Measurements from ENCODE around the gene CSMD2. TPM values are rescaled to one million over a fixed set of nuclear protein-coding genes. Genes with fewer than 3 reads are reported as not detected.

The CSMD2 gene
- total RNA-seq, 4 donors from 2014 or later = 0.09 to 0.20 TPM; not detected in 2

DNA sequence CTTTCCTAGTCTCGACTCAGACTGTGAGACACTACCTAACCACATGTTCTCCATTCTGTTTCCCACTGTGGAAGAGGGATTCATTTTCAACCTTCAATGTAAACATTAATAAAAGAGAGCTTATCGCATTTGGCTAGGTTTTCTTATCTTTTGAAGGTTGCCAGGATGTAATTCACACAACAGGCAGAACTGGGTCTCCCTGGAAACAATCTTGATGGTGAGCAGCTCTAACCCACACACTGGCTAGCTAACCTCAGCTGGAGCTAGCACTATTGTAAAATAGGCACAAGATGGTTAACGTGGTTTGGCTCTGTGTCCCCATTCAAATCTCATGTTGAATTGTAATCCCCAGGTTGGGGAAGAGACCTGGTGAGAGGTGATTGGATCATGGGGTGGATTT lies 617.5 kb downstream of the CSMD2 start:
- intact Hi-C loops (cut with DNase I; ENCODE audit: low total_unique reads) (no loop called here), in situ Hi-C loops (cut with MboI; ENCODE audit: low sequenced_read_pairs in 4 of 4) (no loop called here)
- Histone ChIP-seq H3K27ac (no peak overlapping the region), H3K9me3 (peaks cover 0 to 3% (median 0%) of the 10 kb centered on the region in 3 donors), H3K4me3 (no peak overlapping the region), H3K27me3 (no peaks in the 10 kb centered on the region), H3K36me3 (no peaks in the 10 kb centered on the region), H3K4me1 (no peaks in the 10 kb centered on the region)
- DNase-seq (no peak), ATAC-seq (no peak)
- no peak for TF ChIP-seq POLR2A (IDR thresholded peaks at IDR 0.05)
- TF ChIP-seq, protein P1, sequence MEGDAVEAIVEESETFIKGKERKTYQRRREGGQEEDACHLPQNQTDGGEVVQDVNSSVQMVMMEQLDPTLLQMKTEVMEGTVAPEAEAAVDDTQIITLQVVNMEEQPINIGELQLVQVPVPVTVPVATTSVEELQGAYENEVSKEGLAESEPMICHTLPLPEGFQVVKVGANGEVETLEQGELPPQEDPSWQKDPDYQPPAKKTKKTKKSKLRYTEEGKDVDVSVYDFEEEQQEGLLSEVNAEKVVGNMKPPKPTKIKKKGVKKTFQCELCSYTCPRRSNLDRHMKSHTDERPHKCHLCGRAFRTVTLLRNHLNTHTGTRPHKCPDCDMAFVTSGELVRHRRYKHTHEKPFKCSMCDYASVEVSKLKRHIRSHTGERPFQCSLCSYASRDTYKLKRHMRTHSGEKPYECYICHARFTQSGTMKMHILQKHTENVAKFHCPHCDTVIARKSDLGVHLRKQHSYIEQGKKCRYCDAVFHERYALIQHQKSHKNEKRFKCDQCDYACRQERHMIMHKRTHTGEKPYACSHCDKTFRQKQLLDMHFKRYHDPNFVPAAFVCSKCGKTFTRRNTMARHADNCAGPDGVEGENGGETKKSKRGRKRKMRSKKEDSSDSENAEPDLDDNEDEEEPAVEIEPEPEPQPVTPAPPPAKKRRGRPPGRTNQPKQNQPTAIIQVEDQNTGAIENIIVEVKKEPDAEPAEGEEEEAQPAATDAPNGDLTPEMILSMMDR (IDR thresholded peaks at IDR 0.05 in 4 of 5, conservative IDR thresholded peaks at IDR 0.05 in 1 of 5) = no peak

DNA sequence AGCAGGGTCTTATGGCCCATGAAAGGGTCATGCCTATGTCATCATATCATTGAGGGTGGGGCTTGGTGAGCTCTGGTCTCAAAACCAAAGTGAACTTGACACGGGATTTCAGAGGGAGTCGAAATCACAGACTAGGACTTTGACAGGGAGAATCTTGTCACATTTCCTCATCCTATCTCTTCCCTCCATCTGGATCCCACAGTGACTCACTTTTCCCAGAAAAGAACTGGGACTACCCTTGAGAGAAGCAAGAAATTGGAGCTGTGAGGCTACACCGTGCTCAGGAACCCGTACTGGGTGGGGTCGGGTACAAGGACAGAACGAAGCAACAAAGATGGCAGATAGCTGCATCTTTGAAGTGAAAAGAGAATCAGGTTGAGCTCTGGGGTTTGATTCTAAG lies 623.1 kb downstream of the CSMD2 start:
- intact Hi-C loops (cut with DNase I; ENCODE audit: low total_unique reads) (no loop called here), in situ Hi-C loops (cut with MboI; ENCODE audit: low sequenced_read_pairs in 4 of 4) (no loop called here)
- Histone ChIP-seq H3K4me1 (no peaks in the 10 kb centered on the region), H3K27ac (no peak overlapping the region), H3K4me3 (no peak overlapping the region), H3K36me3 (no peaks in the 10 kb centered on the region), H3K9me3 (no peaks in the 10 kb centered on the region), H3K27me3 (no peaks in the 10 kb centered on the region)
- no peak for DNase-seq
- ATAC-seq = no peak
- TF ChIP-seq, protein P1 (IDR thresholded peaks at IDR 0.05 in 4 of 5, conservative IDR thresholded peaks at IDR 0.05 in 1 of 5) = no peak
- no peak for TF ChIP-seq POLR2A (IDR thresholded peaks at IDR 0.05)

DNA sequence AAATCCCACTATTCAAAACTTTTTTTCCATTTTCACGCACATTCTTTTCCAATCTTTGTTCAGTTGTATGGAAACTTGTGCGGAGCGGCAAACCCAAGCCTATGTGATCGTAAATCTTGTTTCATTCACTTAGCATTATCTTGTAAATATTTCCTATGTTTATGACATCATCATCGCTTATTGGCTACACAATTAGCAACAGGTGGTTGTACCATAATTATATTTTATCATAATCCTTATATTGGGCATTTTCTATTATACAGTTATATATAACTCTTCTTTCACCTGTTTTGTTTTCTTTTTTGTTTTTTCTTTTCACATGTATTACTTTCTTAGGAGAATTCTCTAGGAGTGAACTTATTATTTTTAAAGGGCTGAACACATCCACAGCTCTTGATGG lies 627.1 kb downstream of the CSMD2 start:
- in situ Hi-C loops (cut with MboI; ENCODE audit: low sequenced_read_pairs in 4 of 4) (no loop called here), intact Hi-C loops (cut with DNase I; ENCODE audit: low total_unique reads) (no loop called here)
- Histone ChIP-seq H3K4me1 (no peaks in the 10 kb centered on the region), H3K27ac (no peak overlapping the region), H3K36me3 (no peaks in the 10 kb centered on the region), H3K27me3 (no peaks in the 10 kb centered on the region), H3K4me3 (no peak overlapping the region), H3K9me3 (no peaks in the 10 kb centered on the region)
- no peak for ATAC-seq
- DNase-seq = no peak
- TF ChIP-seq, protein P1 (IDR thresholded peaks at IDR 0.05 in 4 of 5, conservative IDR thresholded peaks at IDR 0.05 in 1 of 5) = no peak
- TF ChIP-seq POLR2A (IDR thresholded peaks at IDR 0.05) = no peak

DNA sequence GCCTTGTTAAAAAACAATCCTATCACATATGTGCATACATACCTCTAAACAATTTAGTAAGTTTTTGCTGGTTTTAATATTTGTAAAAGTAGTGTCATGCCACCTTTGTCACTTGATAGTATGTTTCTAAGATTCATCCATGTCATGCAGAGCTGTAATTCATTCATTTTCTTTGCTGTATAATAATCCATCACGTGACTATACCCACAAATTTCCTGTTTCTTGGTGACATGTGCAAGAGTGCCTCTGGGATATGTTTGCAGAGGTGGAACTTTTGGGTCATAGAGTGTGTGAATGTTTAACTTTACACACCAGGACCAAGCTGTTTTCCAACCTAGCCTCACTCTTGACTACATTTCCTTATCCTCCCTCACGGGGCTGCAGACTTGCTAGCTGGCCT lies 629.7 kb downstream of the CSMD2 start:
- in situ Hi-C loops (cut with MboI; ENCODE audit: low sequenced_read_pairs in 4 of 4) (no loop called here), intact Hi-C loops (cut with DNase I; ENCODE audit: low total_unique reads) (no loop called here)
- no peak for DNase-seq
- Histone ChIP-seq H3K27me3 (no peaks in the 10 kb centered on the region), H3K27ac (no peak overlapping the region), H3K36me3 (no peaks in the 10 kb centered on the region), H3K4me1 (no peaks in the 10 kb centered on the region), H3K4me3 (no peak overlapping the region), H3K9me3 (no peaks in the 10 kb centered on the region)
- ATAC-seq = no peak
- TF ChIP-seq, protein P1 (IDR thresholded peaks at IDR 0.05 in 4 of 5, conservative IDR thresholded peaks at IDR 0.05 in 1 of 5) = no peak
- no peak for TF ChIP-seq POLR2A (IDR thresholded peaks at IDR 0.05)

DNA sequence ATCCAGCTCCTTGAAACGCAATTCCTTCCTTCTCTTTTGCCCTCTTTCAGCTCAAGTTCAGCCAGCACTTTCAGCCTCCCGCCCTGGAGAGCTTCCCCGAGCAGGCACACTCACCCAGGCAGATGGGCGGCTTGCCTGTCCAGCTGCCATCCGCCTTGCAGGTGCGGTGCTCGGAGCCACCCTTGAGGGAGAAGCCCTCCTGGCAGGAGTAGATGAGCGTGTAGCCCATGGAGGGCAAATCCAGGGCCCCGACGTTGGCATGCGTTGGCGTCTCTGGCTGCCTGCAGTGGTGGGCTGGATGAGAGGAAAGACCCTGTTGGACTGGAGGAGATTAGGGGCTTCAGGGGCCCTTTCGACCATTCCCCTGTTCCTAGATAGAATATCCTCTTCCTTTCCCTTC lies 632.1 kb downstream of the CSMD2 start:
- H3K9me3 ChIP-seq = no peaks in the 10 kb centered on the region
- intact Hi-C loops (cut with DNase I; ENCODE audit: low total_unique reads) (no loop called here), in situ Hi-C loops (cut with MboI; ENCODE audit: low sequenced_read_pairs in 4 of 4) (no loop called here)
- no peaks in the 10 kb centered on the region for H3K36me3 ChIP-seq
- no peak overlapping the region for H3K4me3 ChIP-seq
- no peak overlapping the region for H3K27ac ChIP-seq
- no peak for TF ChIP-seq POLR2A (IDR thresholded peaks at IDR 0.05)
- TF ChIP-seq, protein P1 (IDR thresholded peaks at IDR 0.05 in 4 of 5, conservative IDR thresholded peaks at IDR 0.05 in 1 of 5) = no peak
- DNase-seq (no peak), ATAC-seq (no peak)
- H3K27me3 ChIP-seq = no peaks in the 10 kb centered on the region
- H3K4me1 ChIP-seq = no peaks in the 10 kb centered on the region

Data from gastrocnemius medialis (tissue), 4 donors.